K562 (cell line): ENCODE data around the gene ICE2. TPM values are rescaled to one million over a fixed set of nuclear protein-coding genes. Genes with fewer than 3 reads are reported as not detected.

ENCODE experiments used
- BDP1 ChIP-seq: IDR thresholded peaks from 3 replicates; pipeline ENCODE4 v1.6.1; 2011; ENCODE audit not compliant: insufficient read length, insufficient read depth
- COPS2 ChIP-seq: fragments of 450-650 bp; conservative IDR thresholded peaks from 2 replicates; pipeline ENCODE4 v1.6.1; 2016; ENCODE audit warnings: mild to moderate bottlenecking, moderate library complexity
- DPF2 ChIP-seq: fragments of 450-650 bp; IDR thresholded peaks from 2 replicates; pipeline ENCODE4 v1.6.1; 2016
- E2F3 ChIP-seq: fragments of 250-450 bp; sonication (Bioruptor Pico); IDR thresholded peaks from 2 replicates; pipeline ENCODE4 v1.4.0; 2020; ENCODE audit warnings: mild to moderate bottlenecking
- ESRRB ChIP-seq: fragments of 250-450 bp; sonication (Bioruptor Pico); IDR thresholded peaks from 2 replicates; pipeline ENCODE4 v1.5.0; 2020; ENCODE audit warnings: mild to moderate bottlenecking, moderate library complexity, borderline replicate concordance
- EZH2 ChIP-seq: IDR thresholded peaks from 2 replicates; pipeline ENCODE4 v1.6.1; 2012; ENCODE audit warnings: low read depth, mild to moderate bottlenecking, inconsistent platforms, low read length, borderline replicate concordance
- MAFG ChIP-seq: fragments of 450-650 bp; conservative IDR thresholded peaks from 2 replicates; pipeline ENCODE4 v1.6.1; 2016; ENCODE audit warnings: missing genetic modification characterization, missing compliant biosample characterization
- MEIS2 ChIP-seq: fragments of 450-650 bp; IDR thresholded peaks from 2 replicates; pipeline ENCODE4 v1.6.1; 2014; ENCODE audit warnings: mild to moderate bottlenecking; ENCODE audit not compliant: partially characterized antibody
- MTF1 ChIP-seq: fragments of 250-450 bp; sonication (Bioruptor Pico); IDR thresholded peaks from 2 replicates; pipeline ENCODE4 v1.9.0; 2021; ENCODE audit warnings: moderate library complexity, mild to moderate bottlenecking, inconsistent platforms, borderline replicate concordance
- RAD21 ChIP-seq, 2 experiments: fragments of 250-450 bp in 1 of 2; fragments of 450-650 bp in 1 of 2; sonication (Bioruptor Pico) in 1 of 2; formaldehyde crosslinking in 1 of 2; IDR thresholded peaks in 1 of 2; conservative IDR thresholded peaks in 1 of 2; 2 replicates each; pipeline versions ENCODE4 v1.4.0 to v1.8.0; 2020 to 2022; ENCODE audit warnings: mild to moderate bottlenecking in 2 of 2, moderate library complexity in 1 of 2
- SETDB1 ChIP-seq: IDR thresholded peaks from one replicate; pipeline ENCODE4 v1.6.1; 2012; ENCODE audit warnings: low read length, control low read depth, inconsistent platforms
- SMC3 ChIP-seq: conservative IDR thresholded peaks from 2 replicates; pipeline ENCODE4 v1.6.1; 2011; ENCODE audit warnings: low read depth, low read length, improper control_type of control experiment; ENCODE audit not compliant: insufficient read depth
- TAF15 ChIP-seq: fragments of 200-400 bp; formaldehyde crosslinking; IDR thresholded peaks from 2 replicates; pipeline ENCODE4 v1.6.1; 2017; ENCODE audit warnings: mild to moderate bottlenecking, low read depth, low read length, moderate library complexity
- TCF3 ChIP-seq: sonication (generic); formaldehyde crosslinking; IDR thresholded peaks from 2 replicates; pipeline ENCODE4 v1.4.0; 2020; ENCODE audit warnings: mild to moderate bottlenecking, missing genetic modification reagents
- ZNF263 ChIP-seq: sonication (generic); formaldehyde crosslinking; IDR thresholded peaks from 2 replicates; pipeline ENCODE4 v1.8.0; 2022; ENCODE audit warnings: mild to moderate bottlenecking, missing genetic modification reagents, borderline replicate concordance
- ZNF354B ChIP-seq: fragments of 250-450 bp; sonication (Bioruptor Pico); IDR thresholded peaks from 2 replicates; pipeline ENCODE4 v1.4.0; 2020
- ZNF76 ChIP-seq: fragments of 250-450 bp; sonication (Bioruptor Pico); IDR thresholded peaks from 2 replicates; pipeline ENCODE4 v1.4.0; 2020; ENCODE audit warnings: mild to moderate bottlenecking, moderate library complexity, borderline replicate concordance
- polyA plus RNA-seq, 8 experiments: library from polyadenylated mRNA; depleted of rRNA in 4 of 8; stranded (reverse) in 5 of 8; unstranded in 3 of 8; fragments of >200 nt; fragmentation: Nextera tagmentation in 2 of 8; fragmentation: Illumina TruSeq in 1 of 8; extraction: Ambion mirVana in 2 of 8; extraction: Trizol in 1 of 8; gene quantifications; 2 replicates each; pipeline versions ENCODE4 v1.2.1 to v1.2.3, GENCODE V29; 2011 to 2014; ENCODE audit warnings: inconsistent platforms in 1 of 8, missing spikeins in 1 of 8
- total RNA-seq, 7 experiments: library from RNA; depleted of rRNA in 6 of 7; stranded (reverse); fragments of >200 nt in 6 of 7; fragmentation: Illumina TruSeq in 2 of 7; extraction: Trizol in 2 of 7; gene quantifications; 2 replicates each; pipeline versions ENCODE4 v1.2.1 to v1.2.3, GENCODE V29; 2011 to 2021; ENCODE audit warnings: low replicate concordance in 1 of 7
- TF ChIP-seq, protein P1 (sequence below): sonication (generic); formaldehyde crosslinking; IDR thresholded peaks from 2 replicates; pipeline ENCODE4 v1.5.0; 2020; ENCODE audit warnings: missing genetic modification reagents
- TF ChIP-seq, protein P2 (sequence below): fragments of 450-650 bp; formaldehyde crosslinking; IDR thresholded peaks from 2 replicates; pipeline ENCODE4 v1.4.0; 2020; ENCODE audit warnings: mild to moderate bottlenecking, moderate library complexity
- TF ChIP-seq, protein P3 (sequence below): fragments of 250-450 bp; sonication (Bioruptor Pico); IDR thresholded peaks from 2 replicates; pipeline ENCODE4 v1.5.0; 2021
- TF ChIP-seq, protein P4 (sequence below), 3 experiments: IDR thresholded peaks in 2 of 3; conservative IDR thresholded peaks in 1 of 3; 2 replicates each; pipeline ENCODE4 v1.5.1; 2011 to 2012; ENCODE audit warnings: low read length in 3 of 3, mild to moderate bottlenecking in 3 of 3, control low read depth in 2 of 3, improper control_type of control experiment in 1 of 3, inconsistent platforms in 1 of 3, low read depth in 1 of 3, mixed read lengths in 1 of 3, moderate library complexity in 1 of 3; ENCODE audit not compliant: insufficient read depth in 2 of 3

ICE2 gene
- total and polyA plus RNA-seq, 9 of the 15 experiments (the other 6 are each of a cell fraction or from before 2014, with no cell fraction given), result 21.8 to 87.9 (median 58.1) TPM

GRCh38 chr15:60520825-60521368 lies 42.0 kb upstream of the ICE2 start (continued):
- TF ChIP-seq E2F3 (CRISPR knock-in tag), result no peak
- no peak for TF ChIP-seq BDP1
- no peak for TF ChIP-seq ESRRB (CRISPR knock-in tag)
- TF ChIP-seq, protein P1, sequence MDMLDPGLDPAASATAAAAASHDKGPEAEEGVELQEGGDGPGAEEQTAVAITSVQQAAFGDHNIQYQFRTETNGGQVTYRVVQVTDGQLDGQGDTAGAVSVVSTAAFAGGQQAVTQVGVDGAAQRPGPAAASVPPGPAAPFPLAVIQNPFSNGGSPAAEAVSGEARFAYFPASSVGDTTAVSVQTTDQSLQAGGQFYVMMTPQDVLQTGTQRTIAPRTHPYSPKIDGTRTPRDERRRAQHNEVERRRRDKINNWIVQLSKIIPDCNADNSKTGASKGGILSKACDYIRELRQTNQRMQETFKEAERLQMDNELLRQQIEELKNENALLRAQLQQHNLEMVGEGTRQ (CRISPR knock-in tag), result no peak
- no peak for TF ChIP-seq SETDB1
- TF ChIP-seq ZNF263, result no peak
- TF ChIP-seq ZNF76 (CRISPR knock-in tag), result no peak
- TF ChIP-seq, protein P2, sequence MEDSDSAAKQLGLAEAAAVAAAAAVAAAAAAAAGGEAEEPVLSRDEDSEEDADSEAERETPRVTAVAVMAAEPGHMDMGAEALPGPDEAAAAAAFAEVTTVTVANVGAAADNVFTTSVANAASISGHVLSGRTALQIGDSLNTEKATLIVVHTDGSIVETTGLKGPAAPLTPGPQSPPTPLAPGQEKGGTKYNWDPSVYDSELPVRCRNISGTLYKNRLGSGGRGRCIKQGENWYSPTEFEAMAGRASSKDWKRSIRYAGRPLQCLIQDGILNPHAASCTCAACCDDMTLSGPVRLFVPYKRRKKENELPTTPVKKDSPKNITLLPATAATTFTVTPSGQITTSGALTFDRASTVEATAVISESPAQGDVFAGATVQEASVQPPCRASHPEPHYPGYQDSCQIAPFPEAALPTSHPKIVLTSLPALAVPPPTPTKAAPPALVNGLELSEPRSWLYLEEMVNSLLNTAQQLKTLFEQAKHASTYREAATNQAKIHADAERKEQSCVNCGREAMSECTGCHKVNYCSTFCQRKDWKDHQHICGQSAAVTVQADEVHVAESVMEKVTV (CRISPR knock-in tag), result peak; percentile 61
- TF ChIP-seq TAF15, result no peak
- TF ChIP-seq MEIS2, result peak; percentile 29
- no peak for TF ChIP-seq EZH2
- TF ChIP-seq, protein P3, sequence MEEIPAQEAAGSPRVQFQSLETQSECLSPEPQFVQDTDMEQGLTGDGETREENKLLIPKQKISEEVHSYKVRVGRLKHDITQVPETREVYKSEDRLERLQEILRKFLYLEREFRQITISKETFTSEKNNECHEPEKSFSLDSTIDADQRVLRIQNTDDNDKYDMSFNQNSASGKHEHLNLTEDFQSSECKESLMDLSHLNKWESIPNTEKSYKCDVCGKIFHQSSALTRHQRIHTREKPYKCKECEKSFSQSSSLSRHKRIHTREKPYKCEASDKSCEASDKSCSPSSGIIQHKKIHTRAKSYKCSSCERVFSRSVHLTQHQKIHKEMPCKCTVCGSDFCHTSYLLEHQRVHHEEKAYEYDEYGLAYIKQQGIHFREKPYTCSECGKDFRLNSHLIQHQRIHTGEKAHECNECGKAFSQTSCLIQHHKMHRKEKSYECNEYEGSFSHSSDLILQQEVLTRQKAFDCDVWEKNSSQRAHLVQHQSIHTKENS (CRISPR knock-in tag), result no peak
- peak; percentile 86 to 89 for TF ChIP-seq RAD21 (CRISPR knock-in tag; conservative IDR thresholded peaks at IDR 0.05 in 1 of 2, IDR thresholded peaks at IDR 0.05 in 1 of 2)
- no peak for TF ChIP-seq COPS2
- TF ChIP-seq SMC3, result peak; percentile 87
- TF ChIP-seq ZNF354B (CRISPR knock-in tag), result no peak
- TF ChIP-seq DPF2, result no peak
- TF ChIP-seq MTF1, result no peak
- TF ChIP-seq, protein P4, sequence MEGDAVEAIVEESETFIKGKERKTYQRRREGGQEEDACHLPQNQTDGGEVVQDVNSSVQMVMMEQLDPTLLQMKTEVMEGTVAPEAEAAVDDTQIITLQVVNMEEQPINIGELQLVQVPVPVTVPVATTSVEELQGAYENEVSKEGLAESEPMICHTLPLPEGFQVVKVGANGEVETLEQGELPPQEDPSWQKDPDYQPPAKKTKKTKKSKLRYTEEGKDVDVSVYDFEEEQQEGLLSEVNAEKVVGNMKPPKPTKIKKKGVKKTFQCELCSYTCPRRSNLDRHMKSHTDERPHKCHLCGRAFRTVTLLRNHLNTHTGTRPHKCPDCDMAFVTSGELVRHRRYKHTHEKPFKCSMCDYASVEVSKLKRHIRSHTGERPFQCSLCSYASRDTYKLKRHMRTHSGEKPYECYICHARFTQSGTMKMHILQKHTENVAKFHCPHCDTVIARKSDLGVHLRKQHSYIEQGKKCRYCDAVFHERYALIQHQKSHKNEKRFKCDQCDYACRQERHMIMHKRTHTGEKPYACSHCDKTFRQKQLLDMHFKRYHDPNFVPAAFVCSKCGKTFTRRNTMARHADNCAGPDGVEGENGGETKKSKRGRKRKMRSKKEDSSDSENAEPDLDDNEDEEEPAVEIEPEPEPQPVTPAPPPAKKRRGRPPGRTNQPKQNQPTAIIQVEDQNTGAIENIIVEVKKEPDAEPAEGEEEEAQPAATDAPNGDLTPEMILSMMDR (IDR thresholded peaks at IDR 0.05 in 2 of 3, conservative IDR thresholded peaks at IDR 0.05 in 1 of 3; ENCODE audit: insufficient read depth in 2 of 3, low read depth in 1 of 3, low read length in 3 of 3), result peak; percentile 80 to 94 (median 87)
- TF ChIP-seq MAFG, result no peak
- no peak for TF ChIP-seq TCF3 (CRISPR knock-in tag)
